CD4-positive, CD25-positive, alpha-beta regulatory T cell (primary cell): ENCODE measurements around the gene PROK2. TPM values are rescaled to one million over a fixed set of nuclear protein-coding genes. Genes with fewer than 3 reads are reported as not detected.

Experiments
- ATAC-seq, 2 donors: fragments of 150-1000 bp; cut with Tn5 transposase; one replicate each; pipeline ENCODE4 v1.10.0; 2021; ENCODE audit warnings: low read depth in 2 of 2, moderate number of reproducible peaks in 2 of 2, moderate library complexity in 1 of 2
- DNase-seq, 3 donors: peaks; one replicate each; pipeline versions ENCODE4 v3.0.0 to v3.0.0-alpha.2; 2012 to 2022; ENCODE audit warnings: mixed read lengths in 1 of 3
- H3K27ac ChIP-seq: one replicate; pipeline ENCODE4 v1.7.0; 2013; ENCODE audit warnings: mild to moderate bottlenecking, low read length; ENCODE audit not compliant: insufficient read depth, poor library complexity, severe bottlenecking
- H3K27me3 ChIP-seq: one replicate; pipeline ENCODE4 v1.7.0; 2013; ENCODE audit warnings: low read length; ENCODE audit not compliant: control insufficient read depth, insufficient read depth
- H3K36me3 ChIP-seq: one replicate; pipeline ENCODE4 v1.7.0; 2013; ENCODE audit warnings: mild to moderate bottlenecking, low read length, moderate library complexity; ENCODE audit not compliant: control insufficient read depth, insufficient read depth
- H3K4me1 ChIP-seq: 2 replicates; pipeline ENCODE4 v1.7.0; 2013; ENCODE audit warnings: mild to moderate bottlenecking, low read length; ENCODE audit not compliant: insufficient read depth, control insufficient read depth, poor library complexity, severe bottlenecking
- H3K4me3 ChIP-seq: one replicate; pipeline ENCODE4 v1.7.0; 2013; ENCODE audit warnings: low read depth, mild to moderate bottlenecking, low read length, moderate library complexity
- H3K9me3 ChIP-seq, 2 experiments: 1 replicate in 1 of 2; 2 replicates in 1 of 2; pipeline ENCODE4 v1.7.0; 2013; ENCODE audit warnings: low read length in 2 of 2, mild to moderate bottlenecking in 1 of 2, moderate library complexity in 1 of 2; ENCODE audit not compliant: control insufficient read depth in 2 of 2
- H3K27ac Mint-ChIP-seq, 3 donors: one replicate each; pipeline ENCODE4 v1.8.0; 2020 to 2022; ENCODE audit warnings: mild to moderate bottlenecking in 3 of 3, mixed read lengths in 3 of 3, moderate library complexity in 2 of 3
- H3K27me3 Mint-ChIP-seq: one replicate; pipeline ENCODE4 v1.8.0; 2022; ENCODE audit warnings: mild to moderate bottlenecking, mixed read lengths
- H3K36me3 Mint-ChIP-seq: one replicate; pipeline ENCODE4 v1.8.0; 2020; ENCODE audit warnings: mixed read lengths
- H3K4me1 Mint-ChIP-seq, 4 donors: one replicate each; pipeline ENCODE4 v1.8.0; 2020 to 2022; ENCODE audit warnings: mixed read lengths in 4 of 4, mild to moderate bottlenecking in 1 of 4
- H3K4me3 Mint-ChIP-seq, 4 donors: one replicate each; pipeline ENCODE4 v1.8.0; 2020 to 2022; ENCODE audit warnings: mild to moderate bottlenecking in 4 of 4, mixed read lengths in 4 of 4, moderate library complexity in 3 of 4
- H3K9me3 Mint-ChIP-seq, 7 donors: one replicate each; pipeline ENCODE4 v1.8.0; 2020 to 2022; ENCODE audit warnings: mixed read lengths in 7 of 7, mild to moderate bottlenecking in 3 of 7, moderate library complexity in 2 of 7
- polyA plus RNA-seq, 4 donors: library from polyadenylated mRNA; unstranded; fragments of 300-500 nt; fragmentation: Illumina TruSeq; gene quantifications; one replicate each; pipeline ENCODE4 v1.2.3, GENCODE V29; 2021
- total RNA-seq: library from RNA; stranded (reverse); gene quantifications from one replicate; pipeline ENCODE4 v1.2.3, GENCODE V29; 2022

The PROK2 gene
- total and polyA plus RNA-seq, 5 donors from 2014 or later: 0.89 to 6.5 (median 1.5) TPM

GRCh38 chr3:71753701-71754609 is 31.0 kb downstream of the PROK2 start, which contains the start of gene GPR27:
GPR27 (plus strand) TSS chr3:71753855; CDS start chr3:71754050, 195 bp downstream.
- peaks cover 6% of the 10 kb centered on the region for H3K4me1 ChIP-seq
- peaks cover 31% of the 10 kb centered on the region for H3K27me3 ChIP-seq
- H3K27me3 Mint-ChIP-seq: peaks cover 60% of the 10 kb centered on the region
- H3K9me3 ChIP-seq: no peaks in the 10 kb centered on the region
- DNase-seq (peak in 2 of 3 donors; percentile 14 to 21), ATAC-seq (peak; percentile 22 to 61)
- H3K27ac ChIP-seq: no peak within 1 kb of the TSS
- H3K4me3 ChIP-seq: no peak within 1 kb of the TSS
- no peaks in the 10 kb centered on the region for H3K36me3 ChIP-seq
- no peaks in the 10 kb centered on the region for H3K36me3 Mint-ChIP-seq
- peaks cover 0 to 18% (median 6%) of the 10 kb centered on the region in 4 donors for H3K4me1 Mint-ChIP-seq
- peaks cover 0 to 2% (median 0%) of the 10 kb centered on the region in 7 donors for H3K9me3 Mint-ChIP-seq
- peak within 1 kb of the TSS; percentile 64 to 86 (median 73) for H3K4me3 Mint-ChIP-seq
- no peak within 1 kb of the TSS for H3K27ac Mint-ChIP-seq

DNA sequence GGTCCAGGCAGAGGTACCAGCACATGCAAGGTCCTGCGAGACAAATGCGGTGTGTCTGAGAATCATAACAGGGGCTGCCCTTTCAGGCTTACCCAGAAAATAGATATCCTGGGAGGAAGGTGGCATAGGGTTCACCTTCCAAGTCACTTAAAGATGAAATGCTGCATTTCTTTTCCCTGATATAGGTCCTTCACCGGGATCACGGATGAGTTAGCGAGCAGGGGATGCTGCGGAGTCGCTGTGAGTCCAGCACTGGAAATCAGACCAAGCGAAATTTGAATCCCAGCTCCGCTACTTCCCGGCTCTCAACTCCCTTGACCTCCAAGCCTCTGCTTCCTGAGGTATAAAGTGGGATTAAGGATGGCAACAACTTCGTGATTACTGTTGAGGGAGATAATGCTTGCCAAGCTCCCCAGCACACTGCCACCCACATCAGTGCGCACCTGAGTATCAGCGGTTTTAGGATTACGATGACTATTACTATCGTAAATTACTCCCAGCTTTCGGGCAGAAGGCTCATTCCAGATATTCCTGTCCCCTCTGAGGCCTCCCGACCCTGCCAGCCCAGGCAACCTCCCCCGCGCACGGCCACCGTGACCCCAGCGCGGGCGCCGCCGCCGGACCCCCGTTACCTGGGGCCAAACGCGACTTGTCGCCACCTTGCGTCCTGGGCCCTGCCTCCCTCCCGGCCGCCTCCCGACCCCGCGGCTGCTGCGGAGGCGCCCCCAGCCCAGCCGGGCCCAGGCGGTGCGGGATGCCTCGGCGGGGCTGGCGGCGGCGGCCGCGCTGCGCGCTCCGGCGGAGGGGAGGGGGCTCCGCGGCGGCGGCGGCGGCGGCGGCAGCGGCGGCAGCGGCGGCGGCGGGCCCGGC is 31.9 kb downstream of the PROK2 start:
- no peak overlapping the region for H3K4me3 ChIP-seq

GRCh38 chr3:71751602-71752001 is 33.3 kb downstream of the PROK2 start:
- Mint-ChIP-seq H3K9me3 (peaks cover 0 to 6% (median 0%) of the 10 kb centered on the region in 7 donors), H3K27ac (no peak overlapping the region), H3K4me1 (peaks cover 0 to 23% (median 6%) of the 10 kb centered on the region in 4 donors), H3K36me3 (no peaks in the 10 kb centered on the region), H3K27me3 (peaks cover 54% of the 10 kb centered on the region), H3K4me3 (peak overlapping the region in 1 of 4 donors; percentile 6)
- Histone ChIP-seq H3K36me3 (no peaks in the 10 kb centered on the region), H3K9me3 (no peaks in the 10 kb centered on the region), H3K27me3 (peaks cover 31% of the 10 kb centered on the region), H3K4me3 (no peak overlapping the region), H3K4me1 (peaks cover 6% of the 10 kb centered on the region), H3K27ac (no peak overlapping the region)
- ATAC-seq (no peak), DNase-seq (no peak)

More for the DNA sequence above, 31.9 kb downstream of the PROK2 start:
- Mint-ChIP-seq H3K27ac (no peak overlapping the region), H3K9me3 (peaks cover 0 to 6% (median 0%) of the 10 kb centered on the region in 7 donors), H3K27me3 (peaks cover 60% of the 10 kb centered on the region), H3K4me1 (peaks cover 0 to 22% (median 6%) of the 10 kb centered on the region in 4 donors), H3K4me3 (peak overlapping the region; percentile 64 to 86 (median 73)), H3K36me3 (no peaks in the 10 kb centered on the region)
- ATAC-seq (no peak), DNase-seq (no peak)
- Histone ChIP-seq H3K4me1 (peaks cover 6% of the 10 kb centered on the region), H3K27me3 (peaks cover 31% of the 10 kb centered on the region), H3K36me3 (no peaks in the 10 kb centered on the region), H3K27ac (no peak overlapping the region), H3K9me3 (no peaks in the 10 kb centered on the region)

- H3K27ac ChIP-seq: no peak overlapping the region
- no peak overlapping the region for H3K4me3 Mint-ChIP-seq
- no peak for DNase-seq
- H3K4me3 ChIP-seq: no peak overlapping the region
- no peaks in the 10 kb centered on the region for H3K4me1 ChIP-seq
- no peak for ATAC-seq
- peaks cover 3% of the 10 kb centered on the region for H3K27me3 ChIP-seq
- H3K36me3 ChIP-seq: no peaks in the 10 kb centered on the region
- H3K27ac Mint-ChIP-seq: no peak overlapping the region
- no peaks in the 10 kb centered on the region for H3K36me3 Mint-ChIP-seq
- peaks cover 0 to 5% (median 0%) of the 10 kb centered on the region in 4 donors for H3K4me1 Mint-ChIP-seq
- H3K27me3 Mint-ChIP-seq: peaks cover 41% of the 10 kb centered on the region
- H3K9me3 ChIP-seq: peaks cover 31 to 34% of the 10 kb centered on the region in 2 experiments
- H3K9me3 Mint-ChIP-seq: peaks cover 6 to 38% (median 25%) of the 10 kb centered on the region in 7 donors
Observed at GRCh38 chr3:71744738-71745137, 40.2 kb downstream of the PROK2 start.

GRCh38 chr3:71742621-71743020 is 42.3 kb downstream of the PROK2 start:
- no peaks in the 10 kb centered on the region for H3K4me1 Mint-ChIP-seq
- Histone ChIP-seq H3K4me3 (no peak overlapping the region), H3K27me3 (peaks cover 11% of the 10 kb centered on the region), H3K36me3 (no peaks in the 10 kb centered on the region), H3K27ac (no peak overlapping the region), H3K9me3 (peaks cover 32 to 38% of the 10 kb centered on the region in 2 experiments), H3K4me1 (no peaks in the 10 kb centered on the region)
- peaks cover 9 to 41% (median 28%) of the 10 kb centered on the region in 7 donors for H3K9me3 Mint-ChIP-seq
- H3K27ac Mint-ChIP-seq: no peak overlapping the region
- H3K27me3 Mint-ChIP-seq: peaks cover 48% of the 10 kb centered on the region
- no peak overlapping the region for H3K4me3 Mint-ChIP-seq
- ATAC-seq (no peak), DNase-seq (no peak)
- no peaks in the 10 kb centered on the region for H3K36me3 Mint-ChIP-seq

- Mint-ChIP-seq H3K36me3 (peaks cover 5% of the 10 kb centered on the region), H3K4me3 (no peak overlapping the region), H3K9me3 (peaks cover 0 to 14% (median 6%) of the 10 kb centered on the region in 7 donors), H3K27me3 (peaks cover 24% of the 10 kb centered on the region), H3K27ac (no peak overlapping the region), H3K4me1 (peaks cover 0 to 14% (median 7%) of the 10 kb centered on the region in 4 donors)
- peaks cover 14% of the 10 kb centered on the region for H3K27me3 ChIP-seq
- no peak overlapping the region for H3K4me3 ChIP-seq
- H3K9me3 ChIP-seq: peaks cover 4 to 5% of the 10 kb centered on the region in 2 experiments
- ATAC-seq (no peak), DNase-seq (no peak)
- no peak overlapping the region for H3K27ac ChIP-seq
- H3K4me1 ChIP-seq: peaks cover 5% of the 10 kb centered on the region
- no peaks in the 10 kb centered on the region for H3K36me3 ChIP-seq
Observed at GRCh38 chr3:71734881-71735280, 50.1 kb downstream of the PROK2 start.

DNA sequence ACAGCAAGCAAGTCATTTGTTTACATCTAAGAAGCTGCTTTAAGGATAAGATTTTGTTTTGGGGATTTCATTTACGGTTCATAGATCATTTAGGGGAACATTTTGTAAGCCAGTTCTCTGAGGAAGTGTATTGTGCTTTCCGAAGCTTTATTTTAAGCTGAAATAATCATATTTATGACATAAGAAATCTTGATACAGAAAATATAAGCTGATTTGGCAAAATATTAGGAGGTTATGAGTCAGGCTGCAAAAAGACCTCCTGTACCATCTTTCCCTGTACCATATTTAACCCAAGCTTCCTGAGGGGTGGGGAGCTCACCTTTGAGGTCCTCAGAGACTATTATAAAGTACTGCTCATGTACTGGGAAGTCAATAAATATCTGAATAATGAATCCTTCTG is 51.6 kb downstream of the PROK2 start:
- DNase-seq (no peak), ATAC-seq (no peak)
- Mint-ChIP-seq H3K4me3 (no peak overlapping the region), H3K9me3 (peaks cover 0 to 14% (median 6%) of the 10 kb centered on the region in 7 donors), H3K4me1 (peaks cover 0 to 30% (median 19%) of the 10 kb centered on the region in 4 donors), H3K27ac (no peak overlapping the region), H3K36me3 (peaks cover 5% of the 10 kb centered on the region), H3K27me3 (peaks cover 16% of the 10 kb centered on the region)
- Histone ChIP-seq H3K27ac (no peak overlapping the region), H3K27me3 (peaks cover 5% of the 10 kb centered on the region), H3K4me1 (peaks cover 21% of the 10 kb centered on the region), H3K36me3 (no peaks in the 10 kb centered on the region), H3K4me3 (no peak overlapping the region), H3K9me3 (peaks cover 4 to 5% of the 10 kb centered on the region in 2 experiments)
